Right lobe of liver (tissue), 6 donors: ENCODE data around the gene SRM. TPM values are rescaled to one million over a fixed set of nuclear protein-coding genes. Genes with fewer than 3 reads are reported as not detected.
A peak's percentile ranks its signal among the peaks of the same experiment; 100 is the strongest.

ENCODE experiments used
- ATAC-seq, 4 donors: fragments of 200-7000 bp; cut with Tn5 transposase; one replicate each; pipeline ENCODE4 v1.9.1; 2020; ENCODE audit warnings: mild to moderate bottlenecking in 4 of 4, moderate library complexity in 4 of 4
- DNase-seq, 3 donors: peaks; one replicate each; pipeline ENCODE4 v3.0.0-alpha.2; 2020
- H3K27ac ChIP-seq, 3 donors: fragments of 200-600 bp; one replicate each; pipeline ENCODE4 v1.8.0; 2022
- H3K27me3 ChIP-seq, 2 donors: fragments of 200-600 bp; one replicate each; pipeline ENCODE4 v1.8.0; 2022
- H3K36me3 ChIP-seq, 4 donors: fragments of 200-600 bp; sonication (generic) in 1 of 4; one replicate each; pipeline versions ENCODE4 v1.5.1 to v1.8.0; 2017 to 2022; ENCODE audit warnings: control low read depth in 1 of 4
- H3K4me1 ChIP-seq, 4 donors: fragments of 200-600 bp; sonication (generic) in 1 of 4; one replicate each; pipeline versions ENCODE4 v1.5.1 to v1.8.0; 2017 to 2022; ENCODE audit warnings: control low read depth in 1 of 4
- H3K4me3 ChIP-seq, 3 donors: fragments of 200-600 bp; one replicate each; pipeline ENCODE4 v1.8.0; 2022
- H3K9me3 ChIP-seq, 4 donors: fragments of 200-600 bp; sonication (generic) in 1 of 4; one replicate each; pipeline versions ENCODE4 v1.5.1 to v1.8.0; 2017 to 2022; ENCODE audit warnings: control low read depth in 1 of 4
- POLR2A ChIP-seq: fragments of 450-650 bp; IDR thresholded peaks from one replicate; pipeline ENCODE4 v1.6.1; 2017; ENCODE audit warnings: antibody characterized with exemption, mild to moderate bottlenecking
- WGBS: methylation state at CpG from one replicate; pipeline ENCODE4 v1.1.6; 2018; ENCODE audit warnings: low coverage, low lambda C conversion rate; ENCODE audit not compliant: insufficient coverage; ENCODE audit errors: missing lambda C conversion rate; 5-methylcytosine and 5-hydroxymethylcytosine counted together
- intact Hi-C, 2 donors: fragments of 100-400 bp; cut with DNase I; formaldehyde crosslinking; loops; one replicate each; pipeline versions ENCODE4 v1.11.2 to v1.14.1; 2022
- total RNA-seq, 6 experiments: library from RNA; depleted of rRNA in 2 of 6; stranded (reverse); fragments of >200 nt in 2 of 6; fragmentation: NEBNext Ultra II Directional in 3 of 6; extraction: Animal tissue kit (Norgen Biotek cat#: 25700) in 3 of 6; gene quantifications; one replicate each; pipeline versions ENCODE4 v1.1.0 to v1.2.4, GENCODE V29; 2016 to 2023
- TF ChIP-seq, protein P1 (sequence below), 4 donors: fragments of 200-600 bp in 3 of 4; fragments of 450-650 bp in 1 of 4; IDR thresholded peaks; one replicate each; pipeline versions ENCODE4 v1.5.1 to v1.8.0; 2016 to 2022; ENCODE audit warnings: antibody characterized with exemption in 4 of 4, mild to moderate bottlenecking in 2 of 4
- donor health status: DM: no; HTN: yes; CAD: no.
- donor health status: DM: no; HTN: no; CAD: no.
- donor health status: DM: no; HTN: no; CAD: no.
- donor health status: DM: no; HTN: yes; CAD: no.
- donor health status: DM: no; HTN: yes; CAD: no.

The SRM gene
- total RNA-seq, 6 experiments from 2014 or later = 24.3 to 72.8 (median 31.6) TPM

DNA sequence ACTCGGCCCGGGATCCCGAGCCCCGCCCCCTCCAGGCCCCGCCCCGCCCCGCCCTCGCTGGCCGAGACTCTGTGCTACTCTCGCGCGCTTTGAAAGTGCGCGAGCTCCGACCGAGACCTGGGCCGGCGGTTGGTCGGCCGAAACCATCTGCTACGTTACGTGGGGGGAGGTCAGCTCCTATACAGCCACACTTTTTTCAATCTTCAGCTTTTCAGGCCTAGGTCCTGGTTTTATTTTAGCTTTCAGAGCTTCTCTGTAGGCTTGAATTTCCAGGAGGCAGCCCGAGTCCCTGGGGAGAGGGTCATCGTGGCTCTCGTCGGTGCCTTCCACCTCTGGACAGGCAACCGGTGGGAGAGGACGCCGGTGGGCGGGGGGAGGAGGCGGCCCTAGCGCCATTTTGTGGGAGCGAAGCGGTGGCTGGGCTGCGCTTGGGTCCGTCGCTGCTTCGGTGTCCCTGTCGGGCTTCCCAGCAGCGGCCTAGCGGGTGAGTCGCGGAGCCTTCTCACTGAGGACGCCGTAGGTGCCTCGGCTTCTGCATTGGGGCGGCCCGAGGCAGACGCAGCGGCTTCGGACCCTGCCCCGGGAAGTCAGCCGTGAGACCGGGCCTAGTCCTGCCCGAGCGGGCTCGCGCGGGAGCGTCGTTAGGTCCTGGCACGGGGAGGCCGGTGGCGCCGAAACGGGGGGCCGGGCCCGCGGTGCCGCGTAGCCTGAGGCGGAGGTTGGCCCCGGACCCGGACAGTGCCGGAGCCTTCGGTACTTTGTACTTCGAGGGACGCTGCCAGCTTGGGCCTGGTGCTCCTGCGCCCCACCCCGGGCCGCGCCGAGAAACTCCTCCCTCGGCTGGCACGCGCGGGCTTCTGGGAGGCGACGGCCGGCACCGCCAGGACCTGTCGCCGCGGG, 47.3 kb downstream of the SRM start, which contains the start of gene TARDBP:
TSS of gene TARDBP (plus strand) at position 395 of the 900 bp plus-strand sequence. CDS start 1,074 bp downstream, outside the sequence.
- DNase-seq (peak; percentile 90 to 92 (median 91)), ATAC-seq (peak; percentile 94 to 95 (median 94))
- H3K4me1 ChIP-seq = peaks cover 0 to 21% (median 7%) of the 10 kb centered on the region in 4 donors
- WGBS = 0% methylated on average over 12 of the region's 94 CpGs
- H3K27ac ChIP-seq = peak within 1 kb of the TSS; percentile 89 to 96 (median 95)
- intact Hi-C loops = no loop called here
- no peaks in the 10 kb centered on the region for H3K9me3 ChIP-seq
- TF ChIP-seq, protein P1, sequence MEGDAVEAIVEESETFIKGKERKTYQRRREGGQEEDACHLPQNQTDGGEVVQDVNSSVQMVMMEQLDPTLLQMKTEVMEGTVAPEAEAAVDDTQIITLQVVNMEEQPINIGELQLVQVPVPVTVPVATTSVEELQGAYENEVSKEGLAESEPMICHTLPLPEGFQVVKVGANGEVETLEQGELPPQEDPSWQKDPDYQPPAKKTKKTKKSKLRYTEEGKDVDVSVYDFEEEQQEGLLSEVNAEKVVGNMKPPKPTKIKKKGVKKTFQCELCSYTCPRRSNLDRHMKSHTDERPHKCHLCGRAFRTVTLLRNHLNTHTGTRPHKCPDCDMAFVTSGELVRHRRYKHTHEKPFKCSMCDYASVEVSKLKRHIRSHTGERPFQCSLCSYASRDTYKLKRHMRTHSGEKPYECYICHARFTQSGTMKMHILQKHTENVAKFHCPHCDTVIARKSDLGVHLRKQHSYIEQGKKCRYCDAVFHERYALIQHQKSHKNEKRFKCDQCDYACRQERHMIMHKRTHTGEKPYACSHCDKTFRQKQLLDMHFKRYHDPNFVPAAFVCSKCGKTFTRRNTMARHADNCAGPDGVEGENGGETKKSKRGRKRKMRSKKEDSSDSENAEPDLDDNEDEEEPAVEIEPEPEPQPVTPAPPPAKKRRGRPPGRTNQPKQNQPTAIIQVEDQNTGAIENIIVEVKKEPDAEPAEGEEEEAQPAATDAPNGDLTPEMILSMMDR (IDR thresholded peaks at IDR 0.05) = no peak
- peak; percentile 92 for TF ChIP-seq POLR2A
- H3K27me3 ChIP-seq = no peaks in the 10 kb centered on the region
- H3K4me3 ChIP-seq = peak within 1 kb of the TSS; percentile 96 to 99 (median 99)
- peaks cover 0 to 39% (median 25%) of the 10 kb centered on the region in 4 donors for H3K36me3 ChIP-seq

Other genes with a start within 250 kb of the SRM start
- 10 to 100 TPM; 57.2 to 84.4 (median 73.8) TPM for gene TARDBP, start 47.4 kb downstream of the SRM start, total RNA-seq
- 100 to 1,000 TPM; 144 to 222 (median 185) TPM for gene MASP2, start 12.8 kb downstream of the SRM start, total RNA-seq
- 10 to 100 TPM; 13.4 to 32.4 (median 20.7) TPM for gene EXOSC10, start 39.9 kb upstream of the SRM start, total RNA-seq
- gene ANGPTL7, start 129.3 kb upstream of the SRM start, total RNA-seq = not detected
- 10 to 100 TPM; 25.1 to 35.3 (median 32.4) TPM for gene MTOR, start 202.5 kb upstream of the SRM start, total RNA-seq
- 10 to 100 TPM in 3 of 6 experiments, 1 to 10 TPM in 3; 7.0 to 11.4 (median 9.7) TPM for gene UBIAD1, start 213.2 kb upstream of the SRM start, total RNA-seq